Stimulated activated effector memory CD8-positive, alpha-beta T cell treated with anti-CD3 and anti-CD28 coated beads, Interleukin-12 subunit alpha, Interleukin-12 subunit beta, amount 100 ng/mL, for 72 hours (primary cell): ENCODE data around the gene KDM6A.
"Not testable (repeated sequence)": the region's sequence is repeated elsewhere in the genome, so short reads cannot be mapped to it uniquely, and the experiment has no call there.

Source experiments
- ATAC-seq: fragments of 150-1000 bp; cut with Tn5 transposase; 2 replicates; pipeline ENCODE4 v1.10.0; 2021
- DNase-seq, 2 donors: peaks; one replicate each; pipeline ENCODE4 v3.0.0; 2021 to 2022; ENCODE audit warnings: low spot score in 2 of 2
- H3K27ac Mint-ChIP-seq: one replicate; pipeline ENCODE4 v1.8.0; 2022; ENCODE audit warnings: mild to moderate bottlenecking, mixed read lengths
- H3K36me3 Mint-ChIP-seq: one replicate; pipeline ENCODE4 v1.8.0; 2022; ENCODE audit warnings: mild to moderate bottlenecking, mixed read lengths
- H3K4me1 Mint-ChIP-seq: one replicate; pipeline ENCODE4 v1.8.0; 2022; ENCODE audit warnings: mixed read lengths
- H3K4me3 Mint-ChIP-seq: one replicate; pipeline ENCODE4 v1.8.0; 2022; ENCODE audit warnings: mild to moderate bottlenecking, mixed read lengths
- H3K9me3 Mint-ChIP-seq: one replicate; pipeline ENCODE4 v1.8.0; 2022; ENCODE audit warnings: mixed read lengths

KDM6A gene

DNA sequence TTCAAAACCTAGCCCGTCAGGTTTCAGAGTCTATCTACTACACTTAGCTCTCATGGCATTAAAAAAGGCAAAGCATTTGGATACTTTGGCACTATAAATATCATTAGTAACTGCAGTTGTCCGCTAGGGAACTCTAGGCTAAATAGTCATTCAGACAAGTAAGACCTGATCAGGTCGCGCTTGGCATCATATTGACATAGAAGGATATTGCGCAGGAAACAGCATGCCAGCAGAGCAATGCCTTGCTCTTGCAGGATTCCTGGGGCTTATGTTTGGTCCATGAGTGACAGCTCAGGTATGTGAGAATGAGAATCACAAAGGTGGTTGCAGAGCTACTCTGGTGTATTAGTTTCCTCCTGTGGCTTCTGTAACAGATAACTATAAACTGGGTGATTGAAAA is 62.7 kb downstream of the KDM6A start:
- ATAC-seq (no peak), DNase-seq (no peak)
- no peaks in the 10 kb centered on the region for H3K9me3 Mint-ChIP-seq

DNA sequence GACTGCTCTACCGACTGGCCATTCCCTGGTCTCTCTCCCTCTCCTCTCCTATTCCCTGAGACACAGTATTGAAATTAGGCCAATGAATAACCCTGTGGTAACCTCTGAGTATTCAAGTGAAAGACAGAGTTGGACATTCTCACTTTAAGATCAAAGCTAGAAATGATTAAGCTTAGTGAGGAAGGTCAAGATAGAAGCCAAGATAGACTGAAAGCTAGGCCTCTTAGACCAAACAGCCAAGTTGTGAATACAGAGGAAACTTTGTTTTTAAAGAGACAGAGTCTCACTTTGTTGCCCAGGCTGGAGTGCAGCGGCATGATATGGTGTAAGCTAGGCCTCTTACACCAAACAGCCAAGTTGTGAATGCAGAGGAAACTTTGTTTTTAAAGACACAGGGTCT is 64.6 kb downstream of the KDM6A start:
- Mint-ChIP-seq H3K9me3 (no peaks in the 10 kb centered on the region), H3K4me1 (peaks cover 38% of the 10 kb centered on the region), H3K4me3 (no peak overlapping the region), H3K27ac (peak overlapping the region; percentile 40), H3K36me3 (peaks cover 2% of the 10 kb centered on the region)
- ATAC-seq (no peak), DNase-seq (no peak)

More for the DNA sequence above, 62.7 kb downstream of the KDM6A start:
- peaks cover 32% of the 10 kb centered on the region for H3K4me1 Mint-ChIP-seq
- H3K4me3 Mint-ChIP-seq, result no peak overlapping the region
- H3K36me3 Mint-ChIP-seq, result peaks cover 7% of the 10 kb centered on the region
- H3K27ac Mint-ChIP-seq, result no peak overlapping the region

DNA sequence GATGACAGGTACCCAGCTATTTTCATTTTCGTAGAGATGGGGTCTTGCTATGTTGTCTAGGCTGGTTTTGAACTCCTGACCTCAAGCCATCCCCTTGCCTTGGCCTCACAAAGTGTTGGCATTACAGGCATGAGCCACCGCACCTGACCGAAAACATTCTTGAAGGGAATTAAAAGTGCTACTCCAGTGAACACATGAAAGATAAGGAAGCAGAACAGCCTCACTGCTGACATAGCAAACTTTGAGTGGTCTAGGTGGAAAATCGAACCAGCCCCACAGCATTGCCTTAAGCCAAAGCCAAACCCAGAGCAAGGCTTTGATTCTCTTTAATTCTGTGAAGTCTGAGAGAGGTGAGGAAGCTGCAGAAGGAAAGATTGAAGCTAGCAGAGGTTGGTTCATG is 65.1 kb downstream of the KDM6A start:
- peaks cover 38% of the 10 kb centered on the region for H3K4me1 Mint-ChIP-seq
- no peak for ATAC-seq

DNA sequence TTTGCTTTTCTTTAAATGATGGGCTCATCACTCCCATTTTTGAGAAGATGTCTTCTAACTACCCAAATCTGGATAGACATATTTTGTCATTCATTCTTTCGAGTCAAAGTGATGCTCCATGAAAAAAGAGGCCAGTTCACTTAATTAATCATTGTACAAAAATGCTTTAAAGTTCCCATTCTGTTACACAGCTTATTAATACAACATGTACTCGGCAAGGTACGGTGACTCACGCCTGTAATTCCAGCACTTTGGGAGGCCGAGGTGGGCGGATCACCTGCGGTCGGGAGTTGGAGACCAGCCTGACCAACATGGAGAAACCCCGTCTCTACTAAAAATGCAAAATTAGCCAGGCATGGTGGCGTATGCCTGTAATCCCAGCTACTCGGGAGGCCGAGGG is 67.6 kb downstream of the KDM6A start:
- not testable (repeated sequence) for H3K27ac Mint-ChIP-seq, H3K4me3 Mint-ChIP-seq, DNase-seq, H3K9me3 Mint-ChIP-seq, ATAC-seq, H3K36me3 Mint-ChIP-seq
- H3K4me1 Mint-ChIP-seq, result peaks cover 25% of the 10 kb centered on the region

More for the DNA sequence above, 65.1 kb downstream of the KDM6A start:
- no peak for DNase-seq
- H3K4me3 Mint-ChIP-seq, result no peak overlapping the region
- H3K9me3 Mint-ChIP-seq, result no peaks in the 10 kb centered on the region
- no peaks in the 10 kb centered on the region for H3K36me3 Mint-ChIP-seq
- peak overlapping the region; percentile 40 for H3K27ac Mint-ChIP-seq

DNA sequence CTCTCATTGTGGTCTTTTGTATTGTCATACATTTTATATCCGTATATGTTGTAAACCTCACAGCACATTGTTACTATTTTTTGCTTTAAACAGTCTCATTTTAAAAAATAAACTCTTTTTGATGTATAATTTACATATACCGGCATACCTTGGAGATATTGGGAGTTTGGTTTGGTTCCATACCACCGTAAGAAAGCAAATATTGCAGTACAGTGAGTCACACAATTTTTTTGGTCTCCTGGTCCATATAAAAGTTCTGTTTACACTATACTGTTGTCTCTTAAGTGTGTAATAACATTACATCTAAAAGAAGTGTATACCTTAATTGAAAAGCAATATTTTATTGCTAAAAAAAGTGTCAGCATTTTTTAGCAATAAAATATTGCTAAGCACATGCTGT is 70.0 kb downstream of the KDM6A start:
- DNase-seq (no peak), ATAC-seq (no peak)
- H3K9me3 Mint-ChIP-seq, result no peaks in the 10 kb centered on the region
- no peak overlapping the region for H3K27ac Mint-ChIP-seq
- no peaks in the 10 kb centered on the region for H3K36me3 Mint-ChIP-seq
- no peak overlapping the region for H3K4me3 Mint-ChIP-seq
- peaks cover 20% of the 10 kb centered on the region for H3K4me1 Mint-ChIP-seq

DNA sequence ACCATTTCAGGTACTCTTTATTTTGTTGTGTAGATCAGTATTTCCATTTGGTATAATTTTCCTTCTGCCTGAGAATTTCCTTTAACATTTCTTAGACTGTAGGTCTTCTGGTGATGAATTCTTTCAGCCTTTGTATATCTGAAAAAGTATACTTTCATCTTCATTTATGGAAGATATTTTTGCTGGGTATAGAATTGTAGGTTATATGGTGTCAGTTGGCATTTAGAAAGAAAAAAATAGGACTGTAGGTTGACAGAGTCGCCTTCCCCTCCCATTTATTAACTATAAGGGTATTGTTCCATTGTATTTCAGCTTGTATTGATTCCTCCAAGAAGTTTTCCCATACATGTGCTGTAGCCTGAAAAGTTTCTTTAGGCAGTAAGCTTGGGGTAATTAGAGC is 71.9 kb downstream of the KDM6A start:
- no peaks in the 10 kb centered on the region for H3K9me3 Mint-ChIP-seq
- no peak for DNase-seq
- no peaks in the 10 kb centered on the region for H3K36me3 Mint-ChIP-seq
- H3K27ac Mint-ChIP-seq, result no peak overlapping the region
- H3K4me3 Mint-ChIP-seq, result no peak overlapping the region
- peaks cover 11% of the 10 kb centered on the region for H3K4me1 Mint-ChIP-seq
- ATAC-seq, result no peak

DNA sequence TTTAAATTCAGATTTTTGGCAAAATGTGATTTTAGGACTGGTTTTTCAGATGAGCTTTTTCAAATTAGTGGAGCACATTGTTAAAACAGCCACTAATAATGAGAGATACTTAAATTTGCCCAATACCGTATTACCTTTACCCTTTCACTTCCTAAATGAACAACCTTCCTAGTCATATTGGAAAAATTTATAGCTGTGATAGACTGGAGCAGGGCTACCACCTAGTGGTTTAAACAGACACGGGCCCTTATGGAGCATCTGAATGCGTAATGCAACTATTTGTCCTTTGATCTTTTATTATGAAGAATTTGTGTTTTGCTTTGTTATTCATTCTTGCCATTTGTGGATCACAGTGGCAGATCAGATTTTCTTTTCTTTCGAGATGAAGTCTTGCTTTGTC is 72.7 kb downstream of the KDM6A start:
- no peaks in the 10 kb centered on the region for H3K9me3 Mint-ChIP-seq
- no peaks in the 10 kb centered on the region for H3K36me3 Mint-ChIP-seq
- peak; percentile 71 for ATAC-seq
- H3K27ac Mint-ChIP-seq, result no peak overlapping the region
- no peak overlapping the region for H3K4me3 Mint-ChIP-seq
- peaks cover 17% of the 10 kb centered on the region for H3K4me1 Mint-ChIP-seq
- DNase-seq, result no peak

DNA sequence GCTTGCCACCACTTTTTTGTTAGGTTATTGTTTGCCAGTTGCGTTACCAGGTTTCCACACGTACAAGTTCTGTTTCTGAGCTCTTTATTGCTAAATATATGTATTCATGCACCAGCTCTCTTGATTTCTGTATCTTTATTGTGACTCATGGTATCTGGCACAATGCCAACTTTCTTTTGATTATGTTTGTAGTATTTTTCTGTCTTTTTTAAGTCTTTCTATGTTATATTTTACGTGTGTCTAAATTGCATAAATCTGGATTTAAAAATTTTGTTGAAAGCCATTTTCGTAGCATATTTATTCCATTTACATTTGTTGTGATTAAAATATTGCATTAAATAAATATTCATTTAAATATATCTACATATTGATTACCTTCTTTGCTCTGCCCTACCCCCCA is 73.8 kb downstream of the KDM6A start:
- peaks cover 20% of the 10 kb centered on the region for H3K4me1 Mint-ChIP-seq
- H3K4me3 Mint-ChIP-seq, result no peak overlapping the region
- ATAC-seq, result no peak
- H3K27ac Mint-ChIP-seq, result no peak overlapping the region
- no peak for DNase-seq
- H3K9me3 Mint-ChIP-seq, result no peaks in the 10 kb centered on the region
- H3K36me3 Mint-ChIP-seq, result no peaks in the 10 kb centered on the region

DNA sequence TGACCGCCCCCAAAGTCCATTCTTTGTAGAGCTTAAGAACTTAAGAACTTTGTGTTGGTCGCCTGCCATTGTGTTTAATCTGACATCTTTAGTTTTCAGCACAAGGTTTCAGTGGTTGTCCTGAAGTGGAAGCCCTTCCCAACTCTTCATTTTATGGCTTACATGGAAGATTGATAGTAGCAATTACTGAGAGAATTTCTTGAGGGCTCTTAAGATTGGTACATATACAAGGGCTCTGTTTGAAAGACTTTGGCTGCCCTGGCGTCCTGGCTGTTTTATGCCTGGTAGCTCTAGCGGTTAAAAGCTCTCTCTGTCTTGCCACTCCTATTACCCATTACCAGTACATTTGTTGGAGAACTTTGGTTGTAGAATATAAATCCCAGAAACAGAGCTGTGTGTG is 75.0 kb downstream of the KDM6A start:
- ATAC-seq, result no peak
- H3K27ac Mint-ChIP-seq, result peak overlapping the region; percentile 23
- no peak overlapping the region for H3K4me3 Mint-ChIP-seq
- H3K4me1 Mint-ChIP-seq, result peaks cover 20% of the 10 kb centered on the region
- no peak for DNase-seq
- H3K36me3 Mint-ChIP-seq, result no peaks in the 10 kb centered on the region
- H3K9me3 Mint-ChIP-seq, result no peaks in the 10 kb centered on the region

DNA sequence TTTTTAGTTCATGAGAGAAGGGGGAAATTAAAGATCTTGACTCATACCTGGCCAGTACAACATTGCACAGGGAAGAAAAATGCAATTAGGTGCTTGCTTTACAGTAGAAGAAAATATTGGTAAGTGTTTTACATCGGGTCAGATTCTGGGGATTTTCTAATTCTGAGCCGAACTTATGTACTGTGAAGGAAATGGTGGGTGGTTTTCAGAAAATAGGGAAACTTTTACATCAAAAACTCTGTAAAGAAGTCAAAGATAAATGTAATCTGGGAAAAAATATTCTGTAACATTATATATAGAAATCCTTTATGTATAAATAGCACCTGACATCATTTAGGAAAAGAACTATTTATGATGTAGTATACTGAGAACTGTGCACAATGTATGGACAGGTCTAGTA is 75.4 kb downstream of the KDM6A start:
- Mint-ChIP-seq H3K9me3 (no peaks in the 10 kb centered on the region), H3K36me3 (no peaks in the 10 kb centered on the region), H3K27ac (peak overlapping the region; percentile 23), H3K4me3 (no peak overlapping the region), H3K4me1 (peaks cover 20% of the 10 kb centered on the region)
- DNase-seq (no peak), ATAC-seq (no peak)

DNA sequence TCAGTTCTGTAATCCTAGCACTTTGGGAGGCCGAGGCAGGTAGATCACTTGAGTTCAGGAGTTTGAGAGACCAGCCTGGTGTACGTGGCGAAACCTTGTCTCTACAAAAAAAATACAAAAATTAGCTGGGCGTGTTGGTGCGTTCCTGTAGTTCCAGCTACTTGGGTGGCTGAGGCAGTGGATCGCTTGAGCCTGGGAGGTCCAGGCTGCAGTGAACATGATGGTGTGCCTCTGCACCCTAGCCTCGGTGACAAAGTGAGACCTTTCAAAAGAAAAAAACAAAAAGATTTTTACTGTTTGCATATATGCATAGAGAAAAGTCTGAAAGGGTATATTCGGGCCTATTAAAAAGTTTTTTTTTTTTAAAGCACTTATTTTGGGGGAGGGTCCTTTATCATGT is 76.1 kb downstream of the KDM6A start:
- Mint-ChIP-seq H3K36me3 (no peaks in the 10 kb centered on the region), H3K4me3 (no peak overlapping the region), H3K9me3 (no peaks in the 10 kb centered on the region), H3K4me1 (peaks cover 21% of the 10 kb centered on the region), H3K27ac (no peak overlapping the region)
- DNase-seq (no peak), ATAC-seq (no peak)

DNA sequence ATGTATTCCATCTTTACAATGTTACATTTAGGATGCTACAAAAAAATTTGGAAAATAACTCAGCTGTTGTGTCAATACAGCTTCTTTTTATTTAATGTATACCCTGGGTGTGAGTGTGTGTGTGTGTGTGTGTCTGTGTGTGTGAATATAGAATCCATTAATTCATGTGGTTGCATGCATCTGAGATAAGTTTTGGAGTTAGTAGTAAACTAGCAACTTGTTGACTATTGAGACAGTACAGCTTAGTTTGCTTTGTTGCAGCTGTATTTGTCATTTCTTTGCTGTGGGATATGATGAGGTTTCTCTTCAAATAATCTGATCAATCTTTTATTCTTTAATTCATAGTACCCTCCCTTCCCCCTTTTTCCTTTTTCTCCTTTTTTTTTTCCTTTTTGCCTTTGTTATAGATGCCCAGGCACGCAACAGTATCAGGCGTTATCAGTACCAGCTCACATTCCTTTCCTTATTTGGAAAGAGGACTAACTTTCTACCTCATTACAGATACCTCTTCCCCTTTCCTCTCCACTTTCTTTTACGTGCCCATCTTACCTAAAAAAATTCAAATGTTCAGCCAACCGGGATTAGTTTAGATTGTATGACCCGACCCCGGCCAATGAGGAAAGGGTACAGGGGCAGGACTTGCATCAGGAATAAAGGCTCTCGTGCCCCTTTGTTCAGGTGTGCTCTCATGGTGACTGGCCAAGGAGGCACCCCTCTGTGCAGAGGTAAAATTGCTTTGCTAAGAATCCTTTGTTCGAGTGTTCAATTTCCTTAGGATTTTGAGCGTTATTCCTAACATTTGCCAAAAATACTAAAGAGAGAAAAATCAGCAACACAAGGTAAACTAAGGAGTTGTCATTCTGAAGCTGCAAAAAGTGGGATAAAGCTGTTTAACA is 77.7 kb downstream of the KDM6A start:
- not testable (repeated sequence) for H3K36me3 Mint-ChIP-seq, H3K27ac Mint-ChIP-seq, H3K4me3 Mint-ChIP-seq, H3K9me3 Mint-ChIP-seq, DNase-seq, ATAC-seq
- peaks cover 33% of the 10 kb centered on the region for H3K4me1 Mint-ChIP-seq

DNA sequence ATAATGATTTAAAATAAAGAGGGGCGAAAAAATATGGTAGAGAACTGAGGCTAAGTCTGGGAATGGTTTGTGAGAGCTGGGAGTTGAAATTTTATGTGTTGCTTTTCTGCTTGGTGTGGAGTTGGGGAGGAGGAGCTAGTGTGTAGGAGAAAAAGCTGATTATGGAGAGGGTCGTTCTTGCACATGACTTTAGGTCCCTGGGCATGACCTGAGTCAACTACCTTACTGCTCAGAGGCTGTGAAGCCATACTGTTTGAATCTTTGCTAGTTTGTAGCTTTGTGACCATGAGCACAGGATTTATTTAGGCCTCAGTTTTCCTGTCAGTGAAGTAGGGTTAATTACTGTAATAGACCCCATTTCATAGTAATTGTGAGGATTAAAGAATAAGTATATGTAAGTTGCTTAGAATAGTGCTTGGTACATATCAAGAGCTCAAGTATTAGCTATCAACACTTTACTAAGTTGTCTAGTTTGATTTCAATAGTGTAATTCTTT is 78.6 kb downstream of the KDM6A start:
- Mint-ChIP-seq H3K27ac (no peak overlapping the region), H3K36me3 (no peaks in the 10 kb centered on the region), H3K4me1 (peaks cover 33% of the 10 kb centered on the region), H3K4me3 (no peak overlapping the region), H3K9me3 (no peaks in the 10 kb centered on the region)
- DNase-seq (no peak), ATAC-seq (no peak)

DNA sequence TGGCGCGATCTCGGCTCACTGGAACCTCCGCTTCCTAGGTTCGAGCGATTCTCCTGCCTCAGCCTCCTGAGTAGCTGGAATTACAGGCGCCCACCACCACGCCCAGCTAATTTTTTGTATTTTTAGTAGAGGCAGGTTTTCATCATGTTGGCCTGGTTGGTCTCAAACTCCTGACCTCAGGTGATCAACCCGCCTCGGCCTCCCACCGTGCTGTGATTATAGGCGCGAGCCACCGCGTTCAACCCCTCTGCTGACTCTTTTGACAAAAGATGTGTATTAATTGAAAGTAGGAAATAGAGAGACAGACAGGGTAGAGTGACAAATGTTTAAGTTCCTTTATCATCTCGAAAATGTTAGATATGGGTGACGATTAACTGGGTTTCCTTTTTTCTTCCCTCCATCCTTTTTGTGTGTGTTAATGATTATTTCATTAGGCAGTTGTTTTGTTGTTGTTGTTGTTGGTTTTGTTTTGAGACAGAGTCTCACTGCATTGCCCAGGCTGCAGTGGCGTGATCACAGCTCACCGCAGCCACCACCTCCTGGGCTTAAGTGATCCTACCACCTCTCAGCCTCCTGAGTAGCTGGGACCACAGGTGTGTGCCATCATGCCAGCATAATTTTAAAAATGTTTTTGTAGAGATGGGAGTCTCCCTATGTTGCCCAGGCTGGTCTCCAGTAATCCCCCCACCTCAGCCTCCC is 79.5 kb downstream of the KDM6A start:
- peaks cover 33% of the 10 kb centered on the region for H3K4me1 Mint-ChIP-seq
- no peak for ATAC-seq
- H3K36me3 Mint-ChIP-seq, result no peaks in the 10 kb centered on the region
- no peaks in the 10 kb centered on the region for H3K9me3 Mint-ChIP-seq
- DNase-seq, result no peak
- no peak overlapping the region for H3K27ac Mint-ChIP-seq
- H3K4me3 Mint-ChIP-seq, result no peak overlapping the region

DNA sequence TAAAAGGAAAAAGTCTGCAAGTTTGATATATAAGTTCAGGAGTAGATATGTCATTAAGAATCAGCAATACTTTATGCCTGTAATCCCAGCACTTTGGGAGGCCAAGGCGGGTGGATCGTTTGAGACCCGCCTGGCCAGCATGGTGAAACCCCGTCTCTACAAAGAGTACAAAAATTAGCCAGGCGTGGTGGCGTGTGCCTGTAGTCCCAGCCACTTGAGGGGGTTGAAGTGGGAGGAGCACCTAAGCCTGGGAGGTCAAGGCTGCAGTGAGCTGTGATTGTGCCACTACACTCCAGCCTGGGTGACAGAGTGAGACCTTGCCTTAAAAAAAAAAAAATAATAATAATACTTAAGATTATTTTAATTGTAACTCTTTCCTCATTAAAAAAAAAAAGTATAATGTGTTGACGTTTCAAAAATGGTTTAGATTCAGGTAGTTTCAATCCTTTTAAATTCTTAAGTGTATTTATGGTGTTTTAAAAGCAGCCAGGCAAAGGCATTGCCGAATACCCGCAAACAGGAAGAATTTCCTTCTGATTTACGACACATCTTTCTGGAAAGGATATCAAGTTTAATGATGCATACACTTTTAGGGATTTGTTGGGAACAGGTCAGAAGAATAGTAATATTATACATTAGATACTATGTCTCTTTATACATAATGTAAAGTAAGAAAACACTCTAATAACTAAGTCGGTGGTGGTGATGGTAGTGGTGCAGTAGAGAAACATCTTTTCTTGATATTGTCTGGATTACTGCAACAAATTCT is 80.9 kb downstream of the KDM6A start:
- Mint-ChIP-seq H3K4me3 (no peak overlapping the region), H3K9me3 (no peaks in the 10 kb centered on the region), H3K4me1 (peaks cover 28% of the 10 kb centered on the region), H3K27ac (no peak overlapping the region), H3K36me3 (no peaks in the 10 kb centered on the region)
- DNase-seq (no peak), ATAC-seq (no peak)
